Measurements from ENCODE around the gene ADAMTS2.

DNA sequence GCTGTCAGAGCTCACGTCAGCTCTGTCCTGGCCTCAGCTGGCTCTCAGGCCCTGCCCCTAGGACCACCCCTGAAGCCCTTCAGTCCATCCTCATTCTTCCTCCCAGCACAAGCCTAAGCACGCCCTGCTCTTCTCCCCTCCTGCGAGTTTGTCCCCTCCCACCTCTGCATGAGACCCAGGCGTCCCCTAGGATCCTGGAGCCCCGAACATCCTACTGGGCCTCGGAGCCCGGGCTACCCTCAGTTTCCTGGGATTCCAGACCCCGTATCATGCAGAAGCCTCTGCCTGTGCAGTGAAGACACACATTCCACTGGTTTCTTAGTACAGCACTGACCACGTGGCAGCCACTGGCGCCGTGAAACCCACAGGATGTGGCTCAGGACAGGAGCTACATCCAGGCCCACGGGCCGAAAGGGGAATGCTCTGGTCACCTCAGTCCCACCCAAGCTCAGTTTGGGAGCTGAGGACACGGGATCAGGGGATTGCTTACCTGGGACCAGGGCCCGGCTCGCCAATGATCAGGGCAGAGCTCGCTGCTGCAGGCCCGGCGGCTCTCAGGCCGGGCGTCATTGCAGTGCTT lies 220.9 kb downstream of the ADAMTS2 start:
- TF ChIP-seq, protein P1, sequence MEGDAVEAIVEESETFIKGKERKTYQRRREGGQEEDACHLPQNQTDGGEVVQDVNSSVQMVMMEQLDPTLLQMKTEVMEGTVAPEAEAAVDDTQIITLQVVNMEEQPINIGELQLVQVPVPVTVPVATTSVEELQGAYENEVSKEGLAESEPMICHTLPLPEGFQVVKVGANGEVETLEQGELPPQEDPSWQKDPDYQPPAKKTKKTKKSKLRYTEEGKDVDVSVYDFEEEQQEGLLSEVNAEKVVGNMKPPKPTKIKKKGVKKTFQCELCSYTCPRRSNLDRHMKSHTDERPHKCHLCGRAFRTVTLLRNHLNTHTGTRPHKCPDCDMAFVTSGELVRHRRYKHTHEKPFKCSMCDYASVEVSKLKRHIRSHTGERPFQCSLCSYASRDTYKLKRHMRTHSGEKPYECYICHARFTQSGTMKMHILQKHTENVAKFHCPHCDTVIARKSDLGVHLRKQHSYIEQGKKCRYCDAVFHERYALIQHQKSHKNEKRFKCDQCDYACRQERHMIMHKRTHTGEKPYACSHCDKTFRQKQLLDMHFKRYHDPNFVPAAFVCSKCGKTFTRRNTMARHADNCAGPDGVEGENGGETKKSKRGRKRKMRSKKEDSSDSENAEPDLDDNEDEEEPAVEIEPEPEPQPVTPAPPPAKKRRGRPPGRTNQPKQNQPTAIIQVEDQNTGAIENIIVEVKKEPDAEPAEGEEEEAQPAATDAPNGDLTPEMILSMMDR (conservative IDR thresholded peaks at IDR 0.05 in 1 of 2, IDR thresholded peaks at IDR 0.05 in 1 of 2; ENCODE audit: low read depth in 1 of 2, low read length in 2 of 2) = no peak
- no peak for TF ChIP-seq EZH2 (IDR thresholded peaks at IDR 0.05; ENCODE audit: low read length, missing control alignments)
